H1 (cell line): Measurements from ENCODE around the gene ZNF415. TPM values are rescaled to one million over a fixed set of nuclear protein-coding genes. Genes with fewer than 3 reads are reported as not detected.
A peak's percentile ranks its signal among the peaks of the same experiment; 100 is the strongest.

ENCODE experiments used
- CTCF ChIA-PET: fragments of 300-600 bp; sonication (Branson Sonifier 250); formaldehyde crosslinking; loops from one replicate; lab custom pipeline; 2021; ENCODE audit not compliant: partially characterized antibody; lab: Charles Lee
- POLR2A ChIA-PET: fragments of 300-600 bp; sonication (Branson Sonifier 250); formaldehyde crosslinking; loops from one replicate; lab custom pipeline; 2021; ENCODE audit warnings: inconsistent platforms; ENCODE audit not compliant: partially characterized antibody; lab: Charles Lee
- DNase-seq, 2 experiments: peaks; one replicate each; pipeline versions ENCODE4 v3.0.0 to v3.0.0-alpha.2; 2010 to 2022; ENCODE audit warnings: low spot score in 2 of 2, low read depth in 1 of 2, mixed read lengths in 1 of 2
- FAIRE-seq: peaks from 2 replicates; lab custom pipeline; 2011; peaks lifted over from hg19 to GRCh38; lab: Jason Lieb, UNC
- H2AFZ ChIP-seq: 2 replicates; pipeline ENCODE4 v1.8.1; 2012; ENCODE audit warnings: low read length, inconsistent platforms
- H2AK5ac ChIP-seq: 2 replicates; pipeline ENCODE4 v1.6.1; 2013; ENCODE audit warnings: low read depth, low read length
- H2BK120ac ChIP-seq: replicated peaks from 2 replicates; pipeline ENCODE3; 2013; ENCODE audit warnings: low read depth, low read length, inconsistent platforms
- H2BK12ac ChIP-seq: 2 replicates; pipeline ENCODE4 v1.6.1; 2013; ENCODE audit warnings: low read depth, low read length
- H2BK15ac ChIP-seq: 2 replicates; pipeline ENCODE4 v1.6.1; 2013; ENCODE audit warnings: low read length
- H2BK20ac ChIP-seq: 2 replicates; pipeline ENCODE4 v1.6.1; 2013; ENCODE audit warnings: low read length
- H2BK5ac ChIP-seq: 2 replicates; pipeline ENCODE4 v1.6.1; 2013; ENCODE audit warnings: low read depth, low read length
- H3K14ac ChIP-seq: 2 replicates; pipeline ENCODE4 v1.6.1; 2013; ENCODE audit warnings: inconsistent platforms; ENCODE audit not compliant: insufficient read length
- H3K18ac ChIP-seq: 2 replicates; pipeline ENCODE4 v1.6.1; 2013; ENCODE audit warnings: low read length; ENCODE audit errors: extremely low read depth
- H3K23ac ChIP-seq: 2 replicates; pipeline ENCODE4 v1.6.1; 2013; ENCODE audit warnings: inconsistent platforms; ENCODE audit not compliant: insufficient read length
- H3K23me2 ChIP-seq: 2 replicates; pipeline ENCODE4 v1.6.1; 2013; ENCODE audit warnings: low read depth, low read length
- H3K27ac ChIP-seq: 2 replicates; pipeline ENCODE4 v1.6.1; 2011; ENCODE audit warnings: low read depth, low read length, inconsistent platforms
- H3K27me3 ChIP-seq, 4 experiments: replicated peaks in 1 of 4; 1 replicate in 1 of 4; 2 replicates in 3 of 4; pipeline versions ENCODE4 v1.6.1 to v1.8.1; 2011 to 2013; ENCODE audit warnings: low read length in 3 of 4, mild to moderate bottlenecking in 3 of 4, inconsistent platforms in 2 of 4, mixed read lengths in 2 of 4, moderate library complexity in 1 of 4; ENCODE audit not compliant: control insufficient read depth in 3 of 4, insufficient read depth in 3 of 4; ENCODE audit errors: extremely low read depth in 1 of 4
- H3K36me3 ChIP-seq, 4 experiments: 2 replicates each; pipeline versions ENCODE4 v1.6.1 to v1.8.1; 2011 to 2013; ENCODE audit warnings: mild to moderate bottlenecking in 4 of 4, low read length in 3 of 4, moderate library complexity in 2 of 4, control low read depth in 1 of 4, inconsistent platforms in 1 of 4; ENCODE audit not compliant: insufficient read depth in 4 of 4, control insufficient read depth in 2 of 4
- H3K4ac ChIP-seq: replicated peaks from 2 replicates; pipeline ENCODE3; 2013; ENCODE audit warnings: low read length, low read depth, mixed read lengths, inconsistent platforms; ENCODE audit not compliant: insufficient read length
- H3K4me1 ChIP-seq, 4 experiments: replicated peaks in 1 of 4; 1 replicate in 1 of 4; 2 replicates in 3 of 4; pipeline versions ENCODE4 v1.6.1 to v1.8.1; 2011 to 2013; ENCODE audit warnings: low read length in 3 of 4, inconsistent platforms in 2 of 4, mixed read lengths in 1 of 4; ENCODE audit not compliant: insufficient read depth in 4 of 4, control insufficient read depth in 3 of 4
- H3K4me2 ChIP-seq, 2 experiments: 2 replicates each; pipeline versions ENCODE4 v1.6.1 to v1.8.1; 2011 to 2013; ENCODE audit warnings: low read depth in 2 of 2, low read length in 2 of 2, control low read depth in 1 of 2, inconsistent platforms in 1 of 2, mild to moderate bottlenecking in 1 of 2; ENCODE audit not compliant: insufficient read depth in 1 of 2
- H3K4me3 ChIP-seq, 4 experiments: fragments of 200-600, 300-600 bp in 1 of 4; sonication (generic), shearing (Covaris generic), sonication (Bioruptor Twin) in 1 of 4; 2 replicates each; pipeline versions ENCODE4 v1.5.1 to v1.8.1; 2011 to 2016; ENCODE audit warnings: low read length in 4 of 4, low read depth in 3 of 4, control low read depth in 2 of 4, inconsistent platforms in 2 of 4, mild to moderate bottlenecking in 2 of 4, mixed read lengths in 1 of 4, moderate library complexity in 1 of 4; ENCODE audit not compliant: insufficient read depth in 2 of 4; ENCODE audit errors: extremely low read depth in 1 of 4
- H3K56ac ChIP-seq: replicated peaks from 2 replicates; pipeline ENCODE3; 2013; ENCODE audit warnings: low read depth, mild to moderate bottlenecking, mixed read lengths, low read length, inconsistent platforms; ENCODE audit not compliant: insufficient read length
- H3K79me1 ChIP-seq: 2 replicates; pipeline ENCODE4 v1.6.1; 2013; ENCODE audit warnings: low read depth, low read length, control low read depth
- H3K79me2 ChIP-seq, 2 experiments: 2 replicates each; pipeline versions ENCODE4 v1.6.1 to v1.8.1; 2012 to 2013; ENCODE audit warnings: low read length in 2 of 2, mild to moderate bottlenecking in 2 of 2, inconsistent platforms in 1 of 2; ENCODE audit not compliant: insufficient read depth in 2 of 2, control insufficient read depth in 1 of 2
- H3K9ac ChIP-seq, 4 experiments: replicated peaks in 1 of 4; 1 replicate in 1 of 4; 2 replicates in 3 of 4; pipeline versions ENCODE4 v1.6.1 to v1.8.1; 2011 to 2013; ENCODE audit warnings: low read depth in 3 of 4, low read length in 3 of 4, control low read depth in 2 of 4, mild to moderate bottlenecking in 2 of 4, moderate library complexity in 2 of 4, inconsistent platforms in 1 of 4; ENCODE audit errors: extremely low read depth in 1 of 4
- H3K9me3 ChIP-seq, 2 experiments: 2 replicates each; pipeline versions ENCODE4 v1.6.1 to v1.8.1; 2012 to 2013; ENCODE audit warnings: mild to moderate bottlenecking in 2 of 2, moderate library complexity in 2 of 2, control low read depth in 1 of 2, inconsistent platforms in 1 of 2, low read depth in 1 of 2, low read length in 1 of 2, mixed read lengths in 1 of 2; ENCODE audit not compliant: insufficient read depth in 2 of 2
- H4K20me1 ChIP-seq, 2 experiments: replicated peaks in 1 of 2; 2 replicates each; pipeline versions ENCODE3 to v1.8.1; 2011 to 2013; ENCODE audit warnings: inconsistent platforms in 2 of 2, low read length in 2 of 2, mild to moderate bottlenecking in 1 of 2; ENCODE audit not compliant: insufficient read depth in 2 of 2, control insufficient read depth in 1 of 2
- H4K5ac ChIP-seq: 2 replicates; pipeline ENCODE4 v1.6.1; 2013; ENCODE audit warnings: low read length, low read depth, mixed read lengths, inconsistent platforms; ENCODE audit not compliant: insufficient read length
- H4K8ac ChIP-seq: 2 replicates; pipeline ENCODE4 v1.8.0; 2013; ENCODE audit warnings: mild to moderate bottlenecking, moderate library complexity, low read length, inconsistent platforms; ENCODE audit not compliant: insufficient read depth; ENCODE audit errors: extremely low read depth
- H4K91ac ChIP-seq: replicated peaks from 2 replicates; pipeline ENCODE3; 2013; ENCODE audit warnings: low read length, mixed read lengths, inconsistent platforms; ENCODE audit not compliant: insufficient read length
- CHD1 ChIP-seq: IDR thresholded peaks from 2 replicates; pipeline ENCODE4 v1.6.1; 2012; ENCODE audit warnings: low read depth, low read length, improper control_type of control experiment
- KDM1A ChIP-seq: fragments of 200-600, 300-600 bp; sonication (generic); IDR thresholded peaks from 2 replicates; pipeline ENCODE4 v1.7.1; 2016; ENCODE audit warnings: mild to moderate bottlenecking, low read length, borderline replicate concordance
- SIRT6 ChIP-seq: IDR thresholded peaks from one replicate; pipeline ENCODE4 v1.7.1; 2012; ENCODE audit warnings: low read length, inconsistent platforms
- YY1 ChIP-seq: IDR thresholded peaks from 2 replicates; pipeline ENCODE4 v1.6.1; 2011; ENCODE audit warnings: low read depth, mild to moderate bottlenecking, low read length
- ZNF274 ChIP-seq: IDR thresholded peaks from 2 replicates; pipeline ENCODE4 v1.7.0; 2012; ENCODE audit warnings: low read length, borderline replicate concordance; ENCODE audit errors: extremely low read depth
- WGBS, 2 experiments: shearing (Covaris generic) in 1 of 2; methylation state at CpG; one replicate each; pipeline versions ENCODE4 v1.1.6 to v1.1.7; 2013 to 2015; ENCODE audit warnings: low lambda C conversion rate in 2 of 2, mixed read lengths in 2 of 2, inconsistent platforms in 1 of 2, low coverage in 1 of 2, missing lambda C conversion rate in 1 of 2; ENCODE audit not compliant: insufficient replicate concordance in 2 of 2, insufficient coverage in 1 of 2, insufficient read length in 1 of 2; ENCODE audit errors: extremely low coverage in 1 of 2, missing lambda C conversion rate in 1 of 2; 5-methylcytosine and 5-hydroxymethylcytosine counted together
- polyA plus RNA-seq, 7 experiments: library from polyadenylated mRNA; depleted of rRNA in 3 of 7; stranded (reverse) in 5 of 7; unstranded in 2 of 7; fragments of >200 nt in 5 of 7; fragments of 200-250 nt in 2 of 7; gene quantifications; 1 replicate in 5 of 7; 2 replicates in 1 of 7; 4 replicates in 1 of 7; pipeline versions ENCODE4 v1.2.1 to v1.2.3, GENCODE V29; 2011 to 2013; ENCODE audit warnings: missing spikeins in 2 of 7, mixed read lengths in 2 of 7
- total RNA-seq: library from RNA; stranded (reverse); fragmentation: NEBNext Ultra II Directional; extraction: Animal tissue kit (Norgen Biotek cat#: 25700); gene quantifications from 2 replicates; pipeline ENCODE4 v1.2.1, GENCODE V29; 2021

Gene ZNF415
- total and polyA plus RNA-seq, 2 of the 8 experiments (the other 6 are each of a cell fraction or from before 2014, with no cell fraction given), result 5.8 to 9.7 TPM

DNA sequence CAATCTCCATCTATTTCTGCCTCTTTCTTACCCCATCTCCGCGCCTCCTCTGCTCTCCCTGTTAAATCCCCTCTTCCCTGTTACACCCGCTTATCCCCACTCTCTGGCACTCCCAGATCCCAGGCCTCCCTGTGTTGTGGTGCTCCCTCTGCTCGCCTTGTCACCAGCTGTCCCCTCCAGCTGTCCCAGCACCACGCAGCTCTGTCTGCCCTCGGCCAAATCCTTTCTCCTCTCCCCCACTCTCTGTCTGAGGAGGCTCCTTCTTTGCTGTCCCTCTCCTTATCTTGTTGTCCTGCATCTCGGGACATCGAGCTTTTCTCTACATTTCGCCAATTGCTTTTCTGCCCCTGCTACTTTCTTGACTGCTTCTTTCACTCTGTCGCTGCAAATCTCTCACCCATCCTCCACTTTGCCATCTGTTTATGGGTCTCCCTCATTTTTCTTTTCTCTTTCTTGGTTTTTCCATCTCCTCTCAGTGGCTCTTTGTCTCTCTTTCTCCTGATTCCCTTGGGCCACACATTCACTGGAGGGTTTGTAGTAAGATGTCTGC lies 30.4 kb downstream of the ZNF415 start:
- no peak for TF ChIP-seq CHD1
- TF ChIP-seq ZNF274, result no peak
- TF ChIP-seq SIRT6, result no peak
- TF ChIP-seq KDM1A, result no peak
- TF ChIP-seq YY1, result no peak
- POLR2A ChIA-PET, result interaction anchor here (0.6 to 1.6 kb wide), 4 partner anchors 11 to 912 kb away, joined by 3 to 4 read pairs (median 3); no protein-coding TSS in a partner anchor
- H3K79me2 ChIP-seq, result peaks cover 3 to 36% of the 10 kb centered on the region in 2 experiments; a peak in 3 of 4 replicates

More for the DNA sequence above, 30.4 kb downstream of the ZNF415 start:
- Histone ChIP-seq H3K56ac (no peak overlapping the region), H3K23me2 (peaks cover 13% of the 10 kb centered on the region), H2AFZ (no peak overlapping the region), H2BK12ac (no peak overlapping the region), H3K14ac (no peak overlapping the region), H2BK120ac (no peak overlapping the region), H2BK20ac (no peak overlapping the region), H3K4ac (no peak overlapping the region), H3K9me3 (no peaks in the 10 kb centered on the region), H3K27ac (0 out of 2 replicates have a peak overlapping the region, but pooled peaks have one; percentile 5), H2BK5ac (no peak overlapping the region), H3K23ac (no peak overlapping the region), H4K8ac (no peak overlapping the region), H2BK15ac (no peak overlapping the region), H3K4me3 (peak overlapping the region; percentile 86 to 99 (median 98)), H3K79me1 (peaks cover 8% of the 10 kb centered on the region), H2AK5ac (no peak overlapping the region), H3K9ac (peak overlapping the region in 3 of 4 experiments; percentile 75 to 82 (median 81); a peak in 5 of 7 replicates), H3K18ac (no peak overlapping the region), H4K20me1 (peaks cover 2 to 4% of the 10 kb centered on the region in 2 experiments), H3K4me1 (peaks cover 0 to 8% (median 2%) of the 10 kb centered on the region in 4 experiments; a peak in 2 of 7 replicates), H4K5ac (no peak overlapping the region), H4K91ac (no peak overlapping the region), H3K36me3 (no peaks in the 10 kb centered on the region), H3K27me3 (no peaks in the 10 kb centered on the region; a peak in 1 of 7 replicates), H3K4me2 (peak overlapping the region; percentile 77 to 99)
- 51% methylated on average over 10 of the region's 10 CpGs; no CpG with 5 or more reads in 1 of the 2 experiments for WGBS, 2 experiments
- CTCF ChIA-PET, result interaction anchor here (1.7 kb wide), 1 partner anchor 11 kb away, joined by 8 read pairs; no protein-coding TSS in a partner anchor
- no peak for DNase-seq
- no peak for FAIRE-seq
